ENCODE data around the gene PDLIM5.
"Not testable (repeated sequence)": the region's sequence is repeated elsewhere in the genome, so short reads cannot be mapped to it uniquely, and the experiment has no call there.

PDLIM5 gene, protein sequence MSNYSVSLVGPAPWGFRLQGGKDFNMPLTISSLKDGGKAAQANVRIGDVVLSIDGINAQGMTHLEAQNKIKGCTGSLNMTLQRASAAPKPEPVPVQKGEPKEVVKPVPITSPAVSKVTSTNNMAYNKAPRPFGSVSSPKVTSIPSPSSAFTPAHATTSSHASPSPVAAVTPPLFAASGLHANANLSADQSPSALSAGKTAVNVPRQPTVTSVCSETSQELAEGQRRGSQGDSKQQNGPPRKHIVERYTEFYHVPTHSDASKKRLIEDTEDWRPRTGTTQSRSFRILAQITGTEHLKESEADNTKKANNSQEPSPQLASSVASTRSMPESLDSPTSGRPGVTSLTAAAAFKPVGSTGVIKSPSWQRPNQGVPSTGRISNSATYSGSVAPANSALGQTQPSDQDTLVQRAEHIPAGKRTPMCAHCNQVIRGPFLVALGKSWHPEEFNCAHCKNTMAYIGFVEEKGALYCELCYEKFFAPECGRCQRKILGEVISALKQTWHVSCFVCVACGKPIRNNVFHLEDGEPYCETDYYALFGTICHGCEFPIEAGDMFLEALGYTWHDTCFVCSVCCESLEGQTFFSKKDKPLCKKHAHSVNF

GRCh38 chr4:94451695-94452475 is at the start of gene PDLIM5:
Gene PDLIM5, plus strand, starts transcription at chr4:94451942. Its CDS starts 3,347 bp downstream, at chr4:94455289.
- DNase-seq = peak; percentile 27

GRCh38 chr4:94402439-94402838 is 49.3 kb upstream of the PDLIM5 start:
- DNase-seq = not testable (repeated sequence)

GRCh38 chr4:94403751-94404150 is 48.0 kb upstream of the PDLIM5 start:
- no peak for DNase-seq

DNA sequence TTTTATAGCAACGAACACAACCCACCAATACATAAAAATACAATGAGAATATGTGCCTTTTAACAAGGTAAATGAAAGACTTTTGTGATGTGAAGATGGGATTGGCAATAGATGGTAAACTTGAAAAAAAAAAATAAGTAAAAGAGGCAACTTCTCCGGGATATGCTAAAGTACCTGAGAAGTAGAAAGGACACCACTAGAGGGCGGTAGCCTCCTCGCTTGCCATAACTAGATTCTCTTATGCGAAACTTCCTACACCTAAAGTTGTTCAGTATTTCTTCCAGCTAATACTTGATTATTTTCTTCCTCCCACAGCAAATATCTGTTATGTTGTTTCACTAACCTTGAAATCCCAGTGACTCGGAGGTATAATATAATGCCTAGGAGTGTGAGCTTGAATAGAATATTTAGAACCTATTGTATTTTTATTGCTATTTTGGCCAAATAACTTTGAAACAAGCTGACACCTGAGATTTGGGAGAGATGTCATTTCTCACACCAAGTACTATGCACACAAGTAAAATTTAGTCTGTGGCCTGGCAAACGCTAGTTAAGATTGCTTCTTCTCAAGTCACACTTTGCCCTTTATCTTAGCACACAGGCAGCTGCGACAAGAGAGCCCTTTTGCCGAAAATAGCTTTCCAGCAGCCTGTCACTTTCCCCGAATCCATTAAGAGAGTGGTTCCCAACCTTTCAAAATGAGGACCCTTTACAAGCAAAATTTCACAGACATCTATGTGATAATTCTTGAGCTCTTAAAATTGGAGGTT is 44.9 kb upstream of the PDLIM5 start:
- DNase-seq = peak; percentile 0

- no peak for DNase-seq
These were observed 43.9 kb upstream of the PDLIM5 start for GRCh38 chr4:94407846-94408245.

- DNase-seq = no peak
These were observed 43.0 kb upstream of the PDLIM5 start for GRCh38 chr4:94408549-94409374.

DNA sequence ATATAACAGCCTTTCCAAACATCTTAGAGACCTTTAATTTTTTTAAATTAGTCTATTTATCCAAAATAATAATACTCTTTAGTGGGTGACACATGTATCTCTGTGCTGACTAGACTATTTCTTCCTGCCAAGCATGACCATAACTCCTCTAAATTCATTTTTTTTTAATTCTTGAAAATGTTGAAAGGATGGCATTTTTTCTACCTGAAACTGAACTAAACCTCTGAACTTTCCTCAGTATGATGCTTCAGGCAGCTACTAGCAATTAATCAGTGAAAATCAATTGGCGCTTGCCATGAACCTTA is 42.4 kb upstream of the PDLIM5 start:
- no peak for DNase-seq

- DNase-seq = no peak
These were observed 41.8 kb upstream of the PDLIM5 start for GRCh38 chr4:94409962-94410361.

DNA sequence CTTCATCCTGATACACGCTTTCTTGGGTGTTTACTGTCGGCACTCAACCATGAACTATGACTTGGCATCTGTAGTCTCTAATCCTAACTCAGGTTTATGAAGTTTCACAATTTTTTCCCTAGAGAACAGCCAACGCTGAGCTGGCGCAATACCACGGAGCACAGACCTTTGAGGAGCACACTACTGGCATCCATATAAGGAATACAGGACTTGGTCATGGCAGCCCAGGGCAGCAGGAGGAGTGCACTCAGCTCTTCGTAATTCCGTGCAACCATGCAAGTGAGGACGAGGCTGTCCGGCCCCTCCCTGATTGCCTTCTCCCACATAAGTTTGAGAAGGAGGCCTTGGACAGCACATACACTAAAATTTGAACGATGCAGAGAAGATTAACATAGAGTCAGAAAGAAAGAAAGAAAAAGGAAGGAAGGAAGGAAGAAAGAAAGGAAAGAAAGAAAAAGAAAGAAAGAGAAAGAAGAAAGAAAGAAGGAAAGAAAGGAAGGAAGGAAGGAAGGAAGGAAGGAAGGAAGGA is 41.0 kb upstream of the PDLIM5 start:
- no peak for DNase-seq

GRCh38 chr4:94411296-94411695 is 40.4 kb upstream of the PDLIM5 start:
- no peak for DNase-seq

- DNase-seq = no peak
These were observed 39.6 kb upstream of the PDLIM5 start for GRCh38 chr4:94412019-94412657.

GRCh38 chr4:94412658-94413038 is 39.1 kb upstream of the PDLIM5 start:
- no peak for DNase-seq

DNA sequence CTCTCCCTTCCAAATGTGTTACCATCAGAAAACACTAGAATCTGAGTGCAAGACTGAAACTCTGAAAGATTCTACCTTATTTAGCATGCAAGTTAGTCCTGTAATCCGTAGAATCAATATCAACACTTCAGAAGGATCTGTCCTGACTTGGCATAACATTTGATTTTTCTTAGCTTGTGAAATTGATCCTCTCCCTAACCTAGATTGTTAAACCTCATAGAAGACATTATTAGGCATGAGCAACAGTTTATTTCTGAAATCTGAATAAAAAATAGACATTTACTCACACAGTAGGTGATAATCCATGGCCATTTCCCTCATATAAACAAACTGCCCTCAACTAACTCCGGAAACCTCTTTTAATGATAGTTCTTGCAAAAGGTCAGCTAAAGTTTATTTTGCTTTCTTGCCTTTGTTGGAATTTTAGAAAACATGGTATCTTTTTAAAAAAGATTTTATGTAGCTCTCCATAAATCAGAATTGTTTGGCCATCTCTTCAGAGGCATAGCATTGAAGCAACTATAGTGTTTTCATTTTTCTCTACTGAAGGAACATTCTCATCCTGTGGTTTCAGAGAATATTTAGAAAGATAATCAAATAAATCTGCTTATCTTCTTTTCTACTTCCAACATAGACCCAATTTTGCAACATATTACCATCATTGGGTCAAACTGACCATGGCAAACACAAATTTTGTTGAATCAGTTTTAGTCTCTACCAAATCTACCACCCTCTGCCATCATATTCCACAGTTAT is 38.5 kb upstream of the PDLIM5 start:
- no peak for DNase-seq

DNA sequence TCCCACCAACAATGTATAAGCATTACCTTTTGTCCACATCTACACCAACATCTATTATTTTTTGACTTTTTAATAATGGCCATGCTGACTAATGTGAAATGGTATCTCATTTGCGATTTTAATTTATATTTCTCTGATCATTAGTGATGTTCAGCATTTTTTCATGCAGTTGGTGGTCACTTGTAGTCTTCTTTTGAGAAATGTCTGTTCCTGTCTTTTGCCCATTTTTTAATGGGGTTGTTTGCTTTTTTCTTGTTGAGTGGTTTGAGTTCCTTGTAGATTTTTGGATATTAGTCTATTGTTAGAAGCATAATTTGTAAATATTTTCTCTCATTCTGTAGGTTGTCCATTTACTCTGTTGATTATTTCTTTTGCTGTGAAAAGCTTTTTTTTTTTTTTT is 36.8 kb upstream of the PDLIM5 start:
- DNase-seq = no peak

- DNase-seq = no peak
These were observed 36.3 kb upstream of the PDLIM5 start for GRCh38 chr4:94415448-94415847.

GRCh38 chr4:94416335-94416734 is 35.4 kb upstream of the PDLIM5 start:
- DNase-seq = no peak

- DNase-seq = no peak
These were observed 34.8 kb upstream of the PDLIM5 start for GRCh38 chr4:94416981-94417380.

DNA sequence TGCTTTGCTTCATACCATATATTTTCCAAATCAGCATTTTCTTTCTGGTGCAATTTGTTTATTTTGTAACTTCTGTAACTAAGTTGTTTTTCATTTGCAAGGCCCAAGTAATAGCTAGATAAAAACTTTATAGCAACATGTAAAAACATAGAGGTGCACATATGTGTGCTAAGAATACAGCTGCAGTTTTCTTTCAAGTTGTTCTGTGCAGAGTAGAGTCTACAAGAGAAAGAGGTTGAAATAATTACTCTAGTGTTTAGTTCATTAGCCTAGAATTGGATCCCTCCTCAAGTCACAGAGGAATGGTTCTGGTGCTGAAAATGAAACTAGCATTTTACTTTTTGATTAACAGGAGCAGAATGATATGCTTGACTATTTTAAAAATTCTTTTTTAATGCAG is 32.2 kb upstream of the PDLIM5 start:
- DNase-seq = no peak

- no peak for DNase-seq
These were observed 31.8 kb upstream of the PDLIM5 start for GRCh38 chr4:94419956-94420355.

DNA sequence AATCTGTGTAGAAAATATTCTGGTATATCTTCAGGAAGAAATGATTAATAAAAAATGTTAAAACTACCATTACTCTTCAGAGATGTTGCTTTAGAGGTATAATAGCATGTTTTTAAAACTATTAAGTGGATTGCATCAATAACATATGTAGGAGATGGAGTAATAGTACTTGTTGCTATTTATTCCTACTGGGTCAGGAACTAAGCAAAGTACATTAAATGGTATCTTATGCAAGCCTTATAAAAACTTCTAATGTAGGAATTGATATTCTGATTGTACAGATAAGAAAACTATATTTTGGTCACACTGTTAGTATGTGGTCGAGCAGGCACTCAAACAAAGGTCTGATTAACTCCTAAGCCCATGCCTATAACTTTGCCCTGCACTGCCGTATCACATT is 31.4 kb upstream of the PDLIM5 start:
- DNase-seq = no peak

DNA sequence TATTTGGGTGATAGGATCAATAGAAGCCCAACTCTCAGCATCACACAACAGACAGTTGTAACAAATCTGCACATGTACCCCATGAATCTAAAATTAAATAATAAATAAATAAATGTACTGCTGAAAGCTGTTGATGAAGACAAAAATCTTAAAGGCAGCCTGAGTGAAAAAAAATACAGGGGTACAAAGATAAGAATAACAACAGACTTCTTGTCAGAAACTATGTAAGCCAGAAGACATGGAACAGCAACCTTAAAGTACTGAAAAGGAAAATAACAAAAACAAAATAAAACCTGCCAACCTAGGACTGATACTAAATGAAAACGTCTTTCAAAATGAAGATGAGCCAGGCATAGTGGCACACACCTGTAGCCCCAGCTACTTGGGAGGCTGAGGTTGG is 25.0 kb upstream of the PDLIM5 start:
- no peak for DNase-seq
